GM10847 (cell line): Measurements from ENCODE around the gene COX5A.
A peak's percentile ranks its signal among the peaks of the same experiment; 100 is the strongest.

Source experiments
- POLR2A ChIP-seq: IDR thresholded peaks from 2 replicates; pipeline ENCODE4 v1.6.1; 2011; ENCODE audit not compliant: insufficient read length; ENCODE audit errors: extremely low read depth

Gene COX5A

GRCh38 chr15:74937590-74938371 lies at the start of gene COX5A:
TSS of gene COX5A (minus strand) at chr15:74938073. CDS start at chr15:74938014, 59 bp downstream.
- TF ChIP-seq POLR2A: peak; percentile 89

GRCh38 chr15:74983725-74984231 lies 45.9 kb upstream of the COX5A start:
- TF ChIP-seq POLR2A: no peak

- TF ChIP-seq POLR2A: no peak
Observed at GRCh38 chr15:74982183-74982582, 44.3 kb upstream of the COX5A start.

- TF ChIP-seq POLR2A: no peak
Observed at GRCh38 chr15:74978503-74978902, 40.6 kb upstream of the COX5A start.

- TF ChIP-seq POLR2A: no peak
Observed at GRCh38 chr15:74978077-74978476, 40.2 kb upstream of the COX5A start.

DNA sequence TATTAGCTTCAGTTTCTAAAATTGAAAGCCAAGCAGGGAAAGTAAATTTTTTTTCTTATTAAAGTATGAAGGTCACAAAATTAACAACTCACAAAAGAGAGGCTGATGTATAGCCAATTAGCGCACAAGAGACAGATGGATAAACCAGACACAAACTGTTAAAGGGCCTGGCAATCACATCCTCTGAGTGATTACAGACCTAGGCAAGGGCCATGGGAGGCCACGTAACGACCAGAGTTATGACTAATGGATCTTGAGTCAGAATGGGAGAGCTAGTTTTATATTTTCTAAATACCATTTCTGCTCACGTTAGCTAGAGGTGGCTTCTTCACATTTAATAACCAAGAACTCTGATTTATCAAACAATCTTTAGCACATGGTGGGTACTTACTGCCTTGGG lies 39.7 kb upstream of the COX5A start:
- TF ChIP-seq POLR2A: no peak

DNA sequence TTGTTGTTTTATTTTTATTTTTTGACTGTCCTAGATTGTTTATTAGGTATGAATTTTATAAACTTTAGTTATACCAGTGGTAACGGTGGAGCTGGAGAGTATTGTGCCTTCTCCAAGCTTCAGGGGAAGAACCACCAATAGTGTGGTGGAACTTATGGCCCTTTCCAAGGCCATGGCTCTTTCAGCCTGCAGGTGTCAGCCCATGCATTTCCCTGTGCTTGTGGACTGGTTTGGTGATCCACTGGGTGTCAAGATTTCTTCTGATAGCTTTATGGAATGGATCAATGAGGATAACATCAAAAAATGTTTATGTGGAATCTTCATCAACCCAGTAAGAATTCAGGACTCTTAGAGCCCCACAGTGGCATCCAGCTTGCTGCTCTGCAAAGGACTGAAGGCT lies 38.3 kb upstream of the COX5A start:
- no peak for TF ChIP-seq POLR2A

DNA sequence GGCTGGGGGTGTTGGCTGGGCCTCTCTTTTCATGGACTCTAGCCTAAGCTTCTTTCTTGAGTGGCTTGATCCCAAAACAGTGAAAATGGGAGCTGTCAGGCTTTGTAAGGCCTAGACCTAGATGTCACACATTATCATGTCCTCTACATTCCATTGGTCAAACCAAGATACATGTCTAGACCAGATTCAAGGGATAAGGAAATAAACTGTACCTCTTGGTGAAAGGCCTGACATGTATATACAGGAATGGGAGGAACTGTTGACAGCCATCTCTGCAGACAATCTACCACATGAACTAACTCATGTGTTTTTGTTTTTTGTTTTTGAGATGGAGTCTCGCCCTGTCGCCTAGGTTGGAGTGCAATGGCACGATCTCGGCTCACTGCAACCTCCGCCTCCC lies 29.8 kb upstream of the COX5A start:
- TF ChIP-seq POLR2A: no peak

- no peak for TF ChIP-seq POLR2A
Observed at GRCh38 chr15:74964794-74965193, 26.9 kb upstream of the COX5A start.

DNA sequence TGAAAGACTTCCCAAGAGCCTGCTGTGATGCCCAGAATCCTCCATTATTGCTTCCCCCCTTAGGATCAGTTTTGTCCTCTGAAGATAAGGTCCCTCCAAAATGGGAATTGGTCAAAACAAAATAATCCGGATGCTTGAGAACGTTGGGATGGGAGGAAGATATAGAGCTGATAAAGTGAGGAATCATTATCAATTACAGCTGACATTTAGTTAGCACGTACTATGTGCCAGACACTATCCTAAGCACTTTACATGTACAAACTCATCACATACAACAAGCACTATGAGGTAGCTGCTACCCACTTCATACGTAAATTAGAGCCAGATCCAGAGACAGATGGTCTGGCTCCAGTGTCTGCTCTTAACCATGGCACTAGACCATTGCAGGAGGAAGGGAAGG lies 25.3 kb upstream of the COX5A start:
- no peak for TF ChIP-seq POLR2A

DNA sequence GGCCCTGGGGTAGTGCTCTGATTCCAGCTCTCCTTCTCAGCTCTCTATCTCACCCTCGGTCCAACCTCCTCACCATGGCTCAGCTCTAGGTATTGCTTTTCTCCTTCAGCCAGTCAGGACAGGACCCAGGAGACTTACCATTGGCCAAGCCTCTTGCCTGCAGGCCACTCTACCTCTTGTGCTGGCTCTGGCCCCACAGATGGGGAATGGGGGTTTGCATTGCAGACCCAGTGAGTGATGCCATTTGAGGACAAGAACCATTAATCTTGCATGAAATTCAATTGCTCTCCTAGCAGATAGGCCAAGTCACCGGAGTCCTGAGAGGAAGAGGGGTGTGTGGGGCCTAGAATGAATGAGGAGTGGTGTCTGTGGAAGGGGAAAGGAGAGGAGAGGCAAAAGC lies 24.8 kb upstream of the COX5A start:
- TF ChIP-seq POLR2A: no peak

GRCh38 chr15:74962219-74962618 lies 24.3 kb upstream of the COX5A start:
- no peak for TF ChIP-seq POLR2A

GRCh38 chr15:74961616-74962015 lies 23.7 kb upstream of the COX5A start:
- TF ChIP-seq POLR2A: no peak

DNA sequence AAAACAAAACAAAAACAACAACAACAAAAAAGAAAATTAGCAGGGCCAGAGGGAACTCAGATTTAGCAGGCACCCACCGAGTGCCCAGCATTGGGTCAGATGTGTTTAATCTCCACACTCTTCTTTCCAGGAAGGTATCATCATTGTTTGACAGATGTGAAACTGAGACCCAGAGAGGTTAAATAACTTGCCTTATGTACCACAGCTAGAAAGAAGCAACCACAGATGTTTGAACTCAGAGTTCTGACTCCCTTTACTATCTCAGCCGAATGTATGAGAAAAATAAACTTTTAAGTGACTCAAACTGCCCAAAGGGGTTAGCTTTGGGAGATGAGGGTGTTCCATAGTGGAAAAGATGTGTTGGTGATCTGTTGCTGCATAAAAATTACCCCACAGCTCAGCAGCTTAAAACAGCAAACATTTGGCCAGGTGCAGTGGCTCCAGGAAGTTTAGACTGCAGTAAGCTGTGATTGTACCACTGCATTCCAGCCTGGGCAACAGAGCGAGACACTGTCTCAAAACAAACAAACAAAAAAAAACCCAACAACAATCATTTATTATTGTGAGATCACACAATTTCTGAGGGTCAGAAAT lies 23.2 kb upstream of the COX5A start:
- TF ChIP-seq POLR2A: no peak

DNA sequence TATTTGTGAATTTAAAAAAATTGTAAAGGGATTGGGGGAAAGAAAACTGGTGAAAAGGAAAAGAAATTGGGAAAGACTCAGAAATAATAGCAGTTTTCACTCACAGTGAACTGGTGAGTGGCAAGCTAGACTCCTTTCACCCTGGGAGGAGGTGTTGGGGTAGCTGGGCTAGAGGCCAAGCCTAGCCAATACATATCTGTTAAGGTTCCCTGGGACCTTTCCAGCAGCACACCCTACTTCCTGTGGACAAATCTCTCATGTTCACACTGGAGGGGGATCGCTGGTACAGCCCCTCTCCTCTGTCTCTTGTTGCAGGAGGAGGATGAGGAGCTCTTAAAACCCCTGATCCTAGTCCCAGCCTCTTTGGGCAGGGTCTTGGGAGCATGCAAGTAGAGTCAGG lies 22.4 kb upstream of the COX5A start:
- TF ChIP-seq POLR2A: no peak

DNA sequence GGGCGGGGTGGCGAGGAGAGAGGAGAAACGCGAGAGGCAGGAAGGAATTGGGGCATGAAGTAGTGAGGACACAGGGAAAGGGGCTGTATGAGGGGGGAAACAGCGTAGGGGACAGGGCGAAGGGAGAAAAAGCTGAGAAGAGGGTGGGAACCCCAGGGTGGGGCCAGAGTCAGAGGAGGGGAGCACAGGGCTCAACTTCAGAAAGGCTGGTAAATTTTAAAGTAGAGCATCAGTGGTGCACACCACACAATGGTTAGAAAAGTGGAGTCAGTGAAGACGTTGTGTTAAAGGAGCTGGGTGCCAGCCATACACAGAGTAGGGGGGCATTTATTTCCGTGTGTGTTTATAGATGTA lies 21.7 kb upstream of the COX5A start:
- TF ChIP-seq POLR2A: no peak
